Kidney (tissue), 14 donors: ENCODE measurements around the gene ACP4. TPM values are rescaled to one million over a fixed set of nuclear protein-coding genes. Genes with fewer than 3 reads are reported as not detected.

Experiments
- DNase-seq, 5 donors: peaks; one replicate each; pipeline ENCODE4 v3.0.0-alpha.2; 2013 to 2020
- FAIRE-seq: peaks from 2 replicates; lab custom pipeline; 2012; peaks lifted over from hg19 to GRCh38; lab: Jason Lieb, UNC
- H3K27ac ChIP-seq, 2 donors: one replicate each; pipeline ENCODE4 v1.7.0; 2013; ENCODE audit warnings: low read depth in 2 of 2, low read length in 2 of 2, inconsistent platforms in 1 of 2
- H3K27me3 ChIP-seq: one replicate; pipeline ENCODE4 v1.7.1; 2013; ENCODE audit warnings: low read length, inconsistent platforms; ENCODE audit not compliant: control insufficient read depth, insufficient read depth
- H3K36me3 ChIP-seq, 3 donors: one replicate each; pipeline versions ENCODE4 v1.7.0 to v1.7.1; 2013; ENCODE audit warnings: low read length in 3 of 3, control low read depth in 1 of 3, inconsistent platforms in 1 of 3; ENCODE audit not compliant: insufficient read depth in 3 of 3, control insufficient read depth in 2 of 3
- H3K4me1 ChIP-seq, 3 donors: one replicate each; pipeline versions ENCODE4 v1.7.0 to v1.7.1; 2013; ENCODE audit warnings: low read length in 3 of 3, inconsistent platforms in 1 of 3, low read depth in 1 of 3; ENCODE audit not compliant: control insufficient read depth in 2 of 3, insufficient read depth in 2 of 3
- H3K4me3 ChIP-seq, 3 donors: one replicate each; pipeline versions ENCODE4 v1.7.0 to v1.8.1; 2013; ENCODE audit warnings: low read length in 3 of 3, control low read depth in 1 of 3, inconsistent platforms in 1 of 3
- H3K9ac ChIP-seq, 3 donors: one replicate each; pipeline versions ENCODE4 v1.7.0 to v1.7.1; 2013; ENCODE audit warnings: low read length in 3 of 3, control low read depth in 1 of 3, inconsistent platforms in 1 of 3
- H3K9me3 ChIP-seq, 3 donors: one replicate each; pipeline versions ENCODE4 v1.7.0 to v1.7.1; 2013; ENCODE audit warnings: low read length in 3 of 3, control low read depth in 1 of 3, inconsistent platforms in 1 of 3; ENCODE audit not compliant: control insufficient read depth in 2 of 3, insufficient read depth in 1 of 3
- CTCF ChIP-seq: IDR thresholded peaks from 3 replicates; pipeline ENCODE4 v1.5.1; 2012; ENCODE audit warnings: mild to moderate bottlenecking, moderate library complexity, borderline replicate concordance; ENCODE audit not compliant: insufficient read depth; ENCODE audit errors: extremely low read depth
- intact Hi-C: fragments of 100-400 bp; cut with DNase I; formaldehyde crosslinking; loops from one replicate; pipeline ENCODE4 v1.11.1; 2022
- polyA plus RNA-seq: library from polyadenylated mRNA; stranded (reverse); fragments of 350-450 nt; fragmentation: Illumina TruSeq; extraction: RNeasy Lipid Tissue Mini Kit (QIAGEN cat#74804); gene quantifications from one replicate; pipeline ENCODE4 v1.2.3, GENCODE V29; 2014; ENCODE audit warnings: low read depth, low replicate concordance; ENCODE audit not compliant: insufficient read depth
- total RNA-seq: library from RNA; stranded (reverse); fragmentation: NEBNext Ultra II Directional; extraction: Animal tissue kit (Norgen Biotek cat#: 25700); gene quantifications from one replicate; pipeline ENCODE4 v1.2.1, GENCODE V29; 2021
- donor health status: control.
- donor health status: control.
- donor health status: control.
- donor health status: control.
- donor health status: control.
- donor health status: DM: yes; HTN: yes; CAD: no.
- donor health status: Normal renal cell carcinoma (clear cell type).

The ACP4 gene
- total and polyA plus RNA-seq, 2 donors from 2014 or later: not detected

- no peak for DNase-seq
Measured at GRCh38 chr19:50798659-50799546, 8.7 kb downstream of the ACP4 start.

DNA sequence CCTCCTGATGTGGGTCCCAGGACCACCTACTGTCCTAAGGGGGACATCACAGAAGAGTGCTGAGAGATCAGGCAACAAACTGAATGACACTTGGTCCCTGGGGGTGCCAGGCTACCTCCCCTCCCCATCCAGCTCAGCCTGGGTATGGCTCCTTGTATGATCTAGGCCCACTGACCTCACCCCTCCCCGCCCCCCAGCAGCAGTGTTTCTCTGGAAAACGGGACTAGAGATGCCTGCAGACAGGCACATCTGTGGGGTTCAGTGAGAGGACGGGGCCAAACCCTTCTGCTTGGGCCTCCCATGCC lies 9.3 kb downstream of the ACP4 start:
- Histone ChIP-seq H3K4me3 (no peak overlapping the region), H3K9ac (no peak overlapping the region), H3K36me3 (peaks cover 2 to 10% (median 6%) of the 10 kb centered on the region in 3 donors), H3K4me1 (peaks cover 0 to 10% (median 3%) of the 10 kb centered on the region in 3 donors), H3K27ac (no peak overlapping the region), H3K27me3 (no peaks in the 10 kb centered on the region), H3K9me3 (no peaks in the 10 kb centered on the region)
- intact Hi-C loops: no loop called here
- DNase-seq (no peak), FAIRE-seq (no peak)
- no peak for TF ChIP-seq CTCF

More at GRCh38 chr19:50798659-50799546, 8.7 kb downstream of the ACP4 start:
- Histone ChIP-seq H3K4me1 (peaks cover 0 to 11% (median 3%) of the 10 kb centered on the region in 3 donors), H3K9ac (no peak overlapping the region), H3K36me3 (peaks cover 2 to 10% (median 6%) of the 10 kb centered on the region in 3 donors), H3K4me3 (no peak overlapping the region), H3K27me3 (no peaks in the 10 kb centered on the region), H3K9me3 (no peaks in the 10 kb centered on the region), H3K27ac (no peak overlapping the region)
- intact Hi-C loops: no loop called here
- FAIRE-seq: no peak
- TF ChIP-seq CTCF: no peak

- Histone ChIP-seq H3K36me3 (peaks cover 2 to 10% (median 6%) of the 10 kb centered on the region in 3 donors), H3K9me3 (no peaks in the 10 kb centered on the region), H3K9ac (no peak overlapping the region), H3K27me3 (no peaks in the 10 kb centered on the region), H3K4me1 (peaks cover 0 to 8% (median 3%) of the 10 kb centered on the region in 3 donors), H3K27ac (no peak overlapping the region), H3K4me3 (no peak overlapping the region)
- FAIRE-seq (no peak), DNase-seq (no peak)
- intact Hi-C loops: no loop called here
- no peak for TF ChIP-seq CTCF
Measured at GRCh38 chr19:50801107-50801506, 10.9 kb downstream of the ACP4 start.
